Esophagus muscularis mucosa (tissue), 4 donors: ENCODE data around the gene RNF220. TPM values are rescaled to one million over a fixed set of nuclear protein-coding genes. Genes with fewer than 3 reads are reported as not detected.
A peak's percentile ranks its signal among the peaks of the same experiment; 100 is the strongest.

ENCODE experiments used
- DNase-seq: peaks from one replicate; pipeline ENCODE4 v3.0.0-alpha.2; 2017; ENCODE audit errors: extremely low spot score
- H3K27ac ChIP-seq, 4 donors: fragments of 200-600 bp; sonication (generic); replicated peaks in 1 of 4; 1 replicate in 3 of 4; 2 replicates in 1 of 4; pipeline ENCODE4 v1.5.1; 2016 to 2019; ENCODE audit warnings: mild to moderate bottlenecking in 1 of 4
- H3K27me3 ChIP-seq, 4 donors: fragments of 200-600 bp; sonication (generic); one replicate each; pipeline versions ENCODE4 v1.5.1 to v1.6.0; 2016 to 2019
- H3K36me3 ChIP-seq, 4 donors: fragments of 200-600 bp; sonication (generic); one replicate each; pipeline ENCODE4 v1.5.1; 2016 to 2019
- H3K4me1 ChIP-seq, 4 donors: fragments of 200-600 bp; sonication (generic); one replicate each; pipeline ENCODE4 v1.5.1; 2016 to 2019
- H3K4me3 ChIP-seq, 4 donors: fragments of 200-600 bp; sonication (generic); 1 replicate in 2 of 4; 2 replicates in 2 of 4; pipeline ENCODE4 v1.5.1; 2016 to 2019; ENCODE audit warnings: mild to moderate bottlenecking in 4 of 4, moderate library complexity in 1 of 4
- H3K9me3 ChIP-seq, 4 donors: fragments of 200-600 bp; sonication (generic); 1 replicate in 3 of 4; 2 replicates in 1 of 4; pipeline ENCODE4 v1.5.1; 2016 to 2019
- CTCF ChIP-seq, 3 experiments: fragments of 200-600 bp in 2 of 3; fragments of 450-650 bp in 1 of 3; sonication (generic) in 2 of 3; IDR thresholded peaks; one replicate each; pipeline ENCODE4 v1.5.1; 2017 to 2019; ENCODE audit warnings: antibody characterized with exemption in 3 of 3, mild to moderate bottlenecking in 2 of 3, moderate library complexity in 1 of 3
- EP300 ChIP-seq: sonication (generic); formaldehyde crosslinking; IDR thresholded peaks from one replicate; pipeline ENCODE4 v1.6.1; 2017; ENCODE audit warnings: antibody characterized with exemption
- POLR2A ChIP-seq: fragments of 450-650 bp; IDR thresholded peaks from one replicate; pipeline ENCODE4 v1.6.1; 2017; ENCODE audit warnings: antibody characterized with exemption, moderate library complexity, mild to moderate bottlenecking, low read depth
- POLR2AphosphoS5 ChIP-seq, 2 donors: sonication (generic); formaldehyde crosslinking; IDR thresholded peaks; one replicate each; pipeline ENCODE4 v1.6.1; 2017; ENCODE audit warnings: antibody characterized with exemption in 2 of 2
- WGBS: methylation state at CpG from one replicate; pipeline ENCODE4 v1.1.5; 2018; 5-methylcytosine and 5-hydroxymethylcytosine counted together
- intact Hi-C: fragments of 100-400 bp; cut with DNase I; formaldehyde crosslinking; loops from one replicate; pipeline ENCODE4 v1.15.1; 2023
- total RNA-seq, 4 donors: library from RNA; depleted of rRNA; stranded (reverse); fragments of >200 nt; gene quantifications; one replicate each; pipeline versions ENCODE4 v1.1.0 to v1.2.1, GENCODE V29; 2016

Gene RNF220
- total RNA-seq, 4 donors from 2014 or later: 112 to 157 (median 126) TPM

GRCh38 chr1:44571712-44572571 is 166.9 kb downstream of the RNF220 start:
- DNase-seq: no peak
- Histone ChIP-seq H3K27me3 (peaks cover 0 to 14% (median 2%) of the 10 kb centered on the region in 4 donors), H3K9me3 (no peaks in the 10 kb centered on the region), H3K36me3 (no peaks in the 10 kb centered on the region), H3K4me3 (no peak overlapping the region), H3K4me1 (no peaks in the 10 kb centered on the region), H3K27ac (no peak overlapping the region)
- no peak for TF ChIP-seq EP300
- TF ChIP-seq CTCF (IDR thresholded peaks at IDR 0.05): peak in 1 of 3 experiments; percentile 19
- intact Hi-C loops: no loop called here
- 84% methylated on average over 5 of the region's 5 CpGs for WGBS

GRCh38 chr1:44572572-44572879 is 167.5 kb downstream of the RNF220 start:
- Histone ChIP-seq H3K27ac (no peak overlapping the region), H3K36me3 (no peaks in the 10 kb centered on the region), H3K27me3 (peaks cover 0 to 10% (median 2%) of the 10 kb centered on the region in 4 donors), H3K4me1 (no peaks in the 10 kb centered on the region), H3K9me3 (no peaks in the 10 kb centered on the region), H3K4me3 (no peak overlapping the region)
- no peak for TF ChIP-seq CTCF (IDR thresholded peaks at IDR 0.05)
- no peak for TF ChIP-seq EP300
- TF ChIP-seq POLR2AphosphoS5 (IDR thresholded peaks at IDR 0.05): no peak
- TF ChIP-seq POLR2A: no peak
- DNase-seq: no peak
- intact Hi-C loops: no loop called here
- 81% methylated on average over 2 of the region's 2 CpGs for WGBS

DNA sequence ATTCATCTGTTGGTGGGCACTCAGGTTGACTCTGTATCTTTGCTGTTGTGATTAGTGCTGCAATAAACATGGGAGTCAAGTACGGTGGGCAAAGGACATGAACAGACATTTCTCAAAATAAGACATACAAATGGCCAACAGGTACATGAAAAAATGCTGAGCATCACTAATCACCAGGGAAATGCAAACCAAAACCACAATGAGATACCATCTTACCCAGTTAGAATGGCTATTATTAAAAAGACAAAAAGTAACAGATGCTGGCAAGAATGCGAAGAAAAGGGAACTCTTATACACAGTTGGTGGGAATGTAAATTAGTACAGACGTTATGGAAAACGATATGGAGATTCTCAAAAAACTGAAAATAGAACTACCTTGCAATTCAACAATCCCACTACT is 170.3 kb downstream of the RNF220 start:
- 76% methylated on average over 4 of the region's 4 CpGs for WGBS
- no peaks in the 10 kb centered on the region for H3K36me3 ChIP-seq
- TF ChIP-seq POLR2A: no peak
- no peak for TF ChIP-seq POLR2AphosphoS5 (IDR thresholded peaks at IDR 0.05)
- TF ChIP-seq EP300: no peak
- TF ChIP-seq CTCF (IDR thresholded peaks at IDR 0.05): no peak

DNA sequence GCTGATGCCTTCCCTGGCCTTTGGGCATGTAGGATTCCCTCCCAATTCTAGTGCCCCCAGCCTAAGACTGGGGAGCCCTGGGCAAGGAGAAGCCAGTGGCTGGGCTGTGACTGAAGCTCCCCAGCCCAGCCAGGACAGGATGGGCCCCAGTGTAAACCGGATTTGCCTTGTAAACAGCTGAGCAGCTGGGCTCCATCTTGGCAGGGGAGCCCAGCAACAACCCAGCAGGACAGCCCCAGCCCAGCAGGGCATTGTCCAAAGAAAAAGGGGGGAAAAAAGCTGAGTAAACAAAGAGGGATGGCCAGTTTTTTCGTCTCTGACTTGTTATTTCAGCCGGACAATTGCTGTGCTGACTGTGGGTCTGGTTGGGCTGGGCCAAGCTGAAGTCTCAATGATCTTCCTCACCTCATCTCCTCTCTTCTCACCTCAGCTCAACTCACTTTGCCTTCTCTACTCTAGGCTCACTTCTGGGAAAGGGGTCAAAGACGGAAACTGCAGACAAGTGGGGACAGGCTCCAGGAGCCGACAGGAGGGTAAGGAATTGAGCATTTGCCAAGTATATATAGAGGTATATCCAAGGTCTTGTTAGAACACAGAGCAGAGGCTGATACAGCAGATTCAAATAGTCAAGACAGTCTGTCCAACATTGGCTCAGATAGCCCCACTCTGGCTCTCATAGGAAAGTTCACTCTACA is 171.5 kb downstream of the RNF220 start:
- no peak overlapping the region for H3K27ac ChIP-seq
- peaks cover 0 to 3% (median 1%) of the 10 kb centered on the region in 4 donors for H3K27me3 ChIP-seq
- no peak overlapping the region for H3K4me3 ChIP-seq
- TF ChIP-seq POLR2A: no peak
- no peak for TF ChIP-seq EP300
- TF ChIP-seq CTCF (IDR thresholded peaks at IDR 0.05): no peak
- no peak for TF ChIP-seq POLR2AphosphoS5 (IDR thresholded peaks at IDR 0.05)
- no peaks in the 10 kb centered on the region for H3K36me3 ChIP-seq
- H3K4me1 ChIP-seq: no peaks in the 10 kb centered on the region
- 35% methylated on average over 5 of the region's 5 CpGs for WGBS
- no peak for DNase-seq
- no peaks in the 10 kb centered on the region for H3K9me3 ChIP-seq
- intact Hi-C loops: no loop called here

More for the DNA sequence above, 170.3 kb downstream of the RNF220 start:
- no peaks in the 10 kb centered on the region for H3K9me3 ChIP-seq
- no peak overlapping the region for H3K27ac ChIP-seq
- peaks cover 0 to 6% (median 2%) of the 10 kb centered on the region in 4 donors for H3K27me3 ChIP-seq
- no peak for DNase-seq
- intact Hi-C loops: no loop called here
- no peaks in the 10 kb centered on the region for H3K4me1 ChIP-seq
- H3K4me3 ChIP-seq: no peak overlapping the region
